ENCODE data around the gene STX5.

DNA sequence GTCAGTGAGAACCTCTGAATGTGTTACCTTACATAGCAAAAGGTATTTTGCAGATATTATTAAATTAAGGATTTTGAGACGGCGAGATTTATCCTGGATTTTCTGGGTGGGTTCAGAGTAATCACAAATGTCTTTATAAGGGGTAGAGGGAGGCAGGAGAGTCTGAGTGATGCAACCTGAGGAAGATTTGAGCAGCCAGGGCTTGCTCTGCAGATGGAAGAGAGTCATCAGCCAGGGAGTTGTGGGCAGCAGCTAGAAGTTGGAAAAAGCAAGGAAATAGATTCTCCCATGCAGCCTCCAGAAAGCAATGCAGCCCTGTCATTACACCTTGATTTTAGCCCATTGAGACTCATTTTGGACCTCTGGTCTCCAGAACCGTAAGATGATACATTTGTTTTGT is 11.6 kb upstream of the STX5 start:
- TF ChIP-seq EZH2 (IDR thresholded peaks at IDR 0.05) (no peak), POLR2AphosphoS5 (IDR thresholded peaks at IDR 0.05; ENCODE audit: borderline replicate concordance, low read depth, low read length) (no peak)
